B cell (primary cell): ENCODE results near the gene ATXN2L.

Experiments used
- EZH2 ChIP-seq: IDR thresholded peaks from 2 replicates; pipeline ENCODE4 v1.6.1; 2012; ENCODE audit warnings: borderline replicate concordance, low read depth, mild to moderate bottlenecking, moderate library complexity, low read length; ENCODE audit not compliant: insufficient read depth, poor library complexity, severe bottlenecking
- TF ChIP-seq, protein P1 (sequence below): fragments of 200-600 bp; IDR thresholded peaks from one replicate; pipeline ENCODE4 v1.8.0; 2022; ENCODE audit warnings: antibody characterized with exemption, mild to moderate bottlenecking

DNA sequence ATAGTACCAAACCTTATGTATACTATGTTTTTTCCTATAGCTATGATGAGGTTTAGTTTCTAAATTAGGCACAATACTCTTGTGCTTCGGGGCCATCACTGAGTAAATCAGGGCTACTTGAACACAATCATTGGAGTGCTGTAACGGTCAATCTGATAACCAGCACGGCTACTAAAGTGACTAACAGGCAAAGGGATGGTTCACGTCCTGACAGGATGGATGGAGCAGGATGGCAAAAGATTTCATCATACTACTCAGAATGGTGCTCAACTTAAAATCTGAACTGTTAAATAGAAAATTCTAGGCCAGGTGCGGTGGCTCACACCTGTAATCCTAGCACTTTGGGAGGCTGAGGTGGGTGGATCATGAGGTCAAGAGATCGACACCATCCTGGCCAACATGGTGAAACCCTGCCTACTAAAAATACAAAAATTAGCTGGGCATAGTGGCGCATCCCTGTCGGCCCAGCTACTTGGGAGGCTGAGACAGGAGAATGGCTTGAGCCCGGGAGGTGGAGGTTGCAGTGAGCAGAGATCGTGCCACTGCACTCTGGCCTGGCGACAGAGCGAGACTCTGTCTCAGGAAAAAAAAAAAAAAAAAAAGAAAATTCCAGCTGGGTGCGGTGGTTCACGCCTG lies 16.3 kb downstream of the ATXN2L start:
- TF ChIP-seq EZH2, result no peak
- TF ChIP-seq, protein P1, sequence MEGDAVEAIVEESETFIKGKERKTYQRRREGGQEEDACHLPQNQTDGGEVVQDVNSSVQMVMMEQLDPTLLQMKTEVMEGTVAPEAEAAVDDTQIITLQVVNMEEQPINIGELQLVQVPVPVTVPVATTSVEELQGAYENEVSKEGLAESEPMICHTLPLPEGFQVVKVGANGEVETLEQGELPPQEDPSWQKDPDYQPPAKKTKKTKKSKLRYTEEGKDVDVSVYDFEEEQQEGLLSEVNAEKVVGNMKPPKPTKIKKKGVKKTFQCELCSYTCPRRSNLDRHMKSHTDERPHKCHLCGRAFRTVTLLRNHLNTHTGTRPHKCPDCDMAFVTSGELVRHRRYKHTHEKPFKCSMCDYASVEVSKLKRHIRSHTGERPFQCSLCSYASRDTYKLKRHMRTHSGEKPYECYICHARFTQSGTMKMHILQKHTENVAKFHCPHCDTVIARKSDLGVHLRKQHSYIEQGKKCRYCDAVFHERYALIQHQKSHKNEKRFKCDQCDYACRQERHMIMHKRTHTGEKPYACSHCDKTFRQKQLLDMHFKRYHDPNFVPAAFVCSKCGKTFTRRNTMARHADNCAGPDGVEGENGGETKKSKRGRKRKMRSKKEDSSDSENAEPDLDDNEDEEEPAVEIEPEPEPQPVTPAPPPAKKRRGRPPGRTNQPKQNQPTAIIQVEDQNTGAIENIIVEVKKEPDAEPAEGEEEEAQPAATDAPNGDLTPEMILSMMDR, result no peak
